Duodenal mucosa (tissue), 2 donors: ENCODE results near the gene STUB1.

ENCODE experiments used
- H3K27ac ChIP-seq: one replicate; pipeline ENCODE4 v1.7.0; 2013; ENCODE audit warnings: low read depth, low read length
- H3K27me3 ChIP-seq, 2 donors: one replicate each; pipeline ENCODE4 v1.7.0; 2013; ENCODE audit warnings: low read length in 2 of 2, control low read depth in 1 of 2; ENCODE audit not compliant: insufficient read depth in 2 of 2, control insufficient read depth in 1 of 2
- H3K36me3 ChIP-seq, 2 donors: one replicate each; pipeline ENCODE4 v1.7.0; 2013; ENCODE audit warnings: low read length in 2 of 2, control low read depth in 1 of 2; ENCODE audit not compliant: insufficient read depth in 2 of 2, control insufficient read depth in 1 of 2
- H3K4me1 ChIP-seq, 2 donors: one replicate each; pipeline ENCODE4 v1.7.0; 2013; ENCODE audit warnings: low read length in 2 of 2, control low read depth in 1 of 2; ENCODE audit not compliant: insufficient read depth in 2 of 2, control insufficient read depth in 1 of 2
- H3K4me3 ChIP-seq, 2 donors: one replicate each; pipeline ENCODE4 v1.7.0; 2013; ENCODE audit warnings: low read length in 2 of 2, low read depth in 1 of 2
- H3K9ac ChIP-seq, 2 donors: one replicate each; pipeline ENCODE4 v1.7.0; 2013; ENCODE audit warnings: low read length in 2 of 2, low read depth in 1 of 2
- H3K9me3 ChIP-seq, 2 donors: one replicate each; pipeline ENCODE4 v1.7.0; 2013; ENCODE audit warnings: low read length in 2 of 2, control low read depth in 1 of 2; ENCODE audit not compliant: control insufficient read depth in 1 of 2

STUB1 gene

GRCh38 chr16:720447-720989 lies 40.3 kb downstream of the STUB1 start:
- H3K36me3 ChIP-seq: no peaks in the 10 kb centered on the region
- H3K4me1 ChIP-seq: peaks cover 27 to 41% of the 10 kb centered on the region in 2 donors
- H3K27ac ChIP-seq: peak overlapping the region; percentile 75
- peak overlapping the region; percentile 76 to 77 for H3K4me3 ChIP-seq
- peaks cover 15 to 28% of the 10 kb centered on the region in 2 donors for H3K27me3 ChIP-seq
- peak overlapping the region; percentile 63 to 77 for H3K9ac ChIP-seq
- no peaks in the 10 kb centered on the region for H3K9me3 ChIP-seq

DNA sequence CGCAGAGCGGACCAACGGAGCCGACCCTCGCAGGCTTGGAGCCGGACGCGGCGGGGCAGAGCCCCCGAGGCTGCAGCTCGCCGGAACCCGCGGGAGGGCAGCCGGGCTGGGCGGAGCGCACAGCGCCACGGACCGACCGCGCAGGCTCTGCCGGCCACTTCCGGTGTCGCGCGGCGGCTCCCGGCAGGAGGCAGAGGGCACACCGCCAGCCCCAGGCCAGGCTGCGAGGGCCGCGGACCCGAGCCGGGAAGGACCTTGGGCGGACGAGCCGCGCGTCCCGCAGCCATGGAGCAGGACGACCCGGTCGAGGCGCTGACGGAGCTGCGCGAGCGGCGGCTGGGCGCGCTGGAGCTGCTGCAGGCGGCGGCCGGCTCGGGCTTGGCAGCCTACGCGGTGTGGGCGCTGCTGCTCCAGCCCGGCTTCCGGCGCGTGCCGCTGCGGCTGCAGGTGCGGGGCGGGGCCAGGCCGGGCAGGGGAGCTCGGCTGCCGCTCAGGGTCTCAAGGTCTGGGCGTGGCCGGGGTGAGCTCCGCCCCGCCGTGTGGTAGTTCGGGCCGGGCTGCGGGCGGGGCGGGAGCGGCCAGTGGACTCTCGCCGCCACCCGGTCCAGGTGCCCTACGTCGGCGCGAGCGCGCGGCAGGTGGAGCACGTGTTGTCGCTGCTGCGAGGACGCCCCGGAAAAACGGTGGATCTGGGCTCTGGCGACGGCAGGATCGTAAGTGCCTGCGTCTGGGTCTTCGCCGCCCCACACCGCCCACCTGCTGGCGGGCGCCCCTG lies 41.0 kb downstream of the STUB1 start, which contains the start of gene ANTKMT:
Gene ANTKMT (plus strand): TSS at position 157 of the 775 bp plus-strand sequence. CDS start 129 bp downstream, at position 286.
- peak within 1 kb of the TSS; percentile 75 for H3K27ac ChIP-seq
- peak within 1 kb of the TSS; percentile 63 to 77 for H3K9ac ChIP-seq
- H3K27me3 ChIP-seq: peaks cover 18 to 30% of the 10 kb centered on the region in 2 donors
- peaks cover 24 to 39% of the 10 kb centered on the region in 2 donors for H3K4me1 ChIP-seq
- H3K9me3 ChIP-seq: no peaks in the 10 kb centered on the region
- no peaks in the 10 kb centered on the region for H3K36me3 ChIP-seq
- peak within 1 kb of the TSS; percentile 76 to 77 for H3K4me3 ChIP-seq

- Histone ChIP-seq H3K36me3 (no peaks in the 10 kb centered on the region), H3K9ac (no peak overlapping the region), H3K4me3 (peak overlapping the region; percentile 76 to 77), H3K27ac (no peak overlapping the region), H3K27me3 (peaks cover 15 to 27% of the 10 kb centered on the region in 2 donors), H3K4me1 (peaks cover 20 to 39% of the 10 kb centered on the region in 2 donors), H3K9me3 (no peaks in the 10 kb centered on the region)
Observed at GRCh38 chr16:721765-722540, 41.7 kb downstream of the STUB1 start.

GRCh38 chr16:722835-723633 lies 42.8 kb downstream of the STUB1 start:
- no peak overlapping the region for H3K9ac ChIP-seq
- peaks cover 15 to 26% of the 10 kb centered on the region in 2 donors for H3K27me3 ChIP-seq
- no peak overlapping the region for H3K4me3 ChIP-seq
- H3K36me3 ChIP-seq: no peaks in the 10 kb centered on the region
- peaks cover 20 to 45% of the 10 kb centered on the region in 2 donors for H3K4me1 ChIP-seq
- no peak overlapping the region for H3K27ac ChIP-seq
- H3K9me3 ChIP-seq: no peaks in the 10 kb centered on the region

DNA sequence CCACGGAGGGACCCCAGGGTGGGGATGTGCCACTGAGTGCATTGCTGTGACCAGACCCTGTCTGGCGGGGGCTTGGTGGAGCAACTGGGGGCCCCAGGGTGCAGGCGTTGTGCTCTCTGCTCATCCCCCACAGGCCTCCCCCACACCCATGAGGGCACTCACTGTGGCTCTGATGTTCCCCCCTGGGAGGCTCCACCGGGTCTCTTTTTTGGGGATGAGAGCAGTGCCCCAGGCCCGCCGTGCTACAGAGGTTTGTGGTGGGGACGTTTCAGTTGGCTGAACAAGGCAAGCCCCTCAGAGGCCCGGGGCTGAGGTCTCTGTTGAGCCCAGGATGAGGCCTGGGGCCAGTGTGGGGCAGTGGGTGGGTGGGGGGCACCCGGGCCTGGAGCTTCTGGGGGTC lies 43.5 kb downstream of the STUB1 start:
- no peaks in the 10 kb centered on the region for H3K9me3 ChIP-seq
- H3K27ac ChIP-seq: no peak overlapping the region
- no peak overlapping the region for H3K4me3 ChIP-seq
- peaks cover 15 to 22% of the 10 kb centered on the region in 2 donors for H3K27me3 ChIP-seq
- H3K36me3 ChIP-seq: no peaks in the 10 kb centered on the region
- H3K4me1 ChIP-seq: peaks cover 15 to 42% of the 10 kb centered on the region in 2 donors
- no peak overlapping the region for H3K9ac ChIP-seq

- Histone ChIP-seq H3K9me3 (no peaks in the 10 kb centered on the region), H3K4me3 (no peak overlapping the region), H3K9ac (no peak overlapping the region), H3K4me1 (peaks cover 8 to 35% of the 10 kb centered on the region in 2 donors), H3K27ac (no peak overlapping the region), H3K27me3 (peaks cover 15 to 22% of the 10 kb centered on the region in 2 donors), H3K36me3 (no peaks in the 10 kb centered on the region)
Observed at GRCh38 chr16:724188-725040, 44.2 kb downstream of the STUB1 start.

DNA sequence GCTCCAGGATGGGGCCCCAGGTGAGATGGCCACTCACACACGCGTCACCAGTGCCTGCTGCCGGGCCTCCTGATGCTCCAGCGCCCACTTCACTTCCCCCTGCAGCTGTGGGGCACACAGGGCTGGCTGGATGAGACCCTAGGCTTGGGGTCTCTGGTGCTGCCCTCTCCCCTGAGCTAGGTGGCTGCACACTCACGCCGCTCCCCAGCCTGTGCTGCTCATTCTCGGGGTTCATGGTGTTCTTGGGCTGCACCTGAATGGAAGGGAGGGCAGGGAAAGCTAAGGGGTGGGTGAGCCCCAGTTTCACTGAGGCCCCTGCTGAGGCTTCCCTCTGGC lies 44.8 kb downstream of the STUB1 start:
- H3K4me1 ChIP-seq: peaks cover 4 to 30% of the 10 kb centered on the region in 2 donors

DNA sequence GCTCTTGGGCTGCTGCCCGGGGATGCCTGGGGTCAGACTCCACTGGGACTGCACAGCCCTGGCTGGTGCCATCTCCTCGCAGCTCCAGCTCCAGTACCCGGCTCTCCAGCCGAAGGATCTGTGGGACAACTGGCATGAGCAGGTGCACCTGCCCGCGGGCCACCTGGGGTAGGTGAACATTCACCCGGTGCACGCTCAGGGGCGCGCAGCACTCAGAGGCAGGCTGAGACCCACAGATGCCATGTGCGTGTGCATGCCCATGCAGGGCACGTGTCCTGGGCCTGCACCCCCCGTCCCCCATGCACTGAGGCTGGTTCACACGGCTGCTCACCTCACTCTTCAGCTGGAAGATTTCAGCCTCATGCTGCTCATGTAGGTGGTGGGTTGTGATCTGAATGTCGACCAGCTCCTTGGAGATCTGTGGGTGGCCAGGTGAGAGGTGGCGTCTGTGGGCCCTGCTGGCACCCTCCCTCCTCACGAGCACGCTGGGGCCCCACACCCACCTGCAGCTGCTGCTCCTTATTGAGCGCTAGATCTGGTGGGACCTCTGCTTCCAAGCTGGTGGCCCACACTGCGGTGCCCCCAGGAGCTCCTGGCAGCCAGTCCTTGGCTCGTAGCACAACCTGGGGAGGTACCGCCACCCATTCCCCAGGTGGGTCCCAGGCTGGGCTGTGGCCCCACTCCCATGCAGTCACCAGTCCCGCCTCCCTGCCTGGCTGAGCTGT lies 45.4 kb downstream of the STUB1 start:
- H3K4me1 ChIP-seq: peaks cover 0 to 24% of the 10 kb centered on the region in 2 donors
- H3K9ac ChIP-seq: no peak overlapping the region
- H3K4me3 ChIP-seq: no peak overlapping the region
- no peaks in the 10 kb centered on the region for H3K9me3 ChIP-seq
- H3K27ac ChIP-seq: no peak overlapping the region
- H3K36me3 ChIP-seq: no peaks in the 10 kb centered on the region
- peaks cover 15 to 22% of the 10 kb centered on the region in 2 donors for H3K27me3 ChIP-seq

More for the DNA sequence above, 44.8 kb downstream of the STUB1 start:
- Histone ChIP-seq H3K36me3 (no peaks in the 10 kb centered on the region), H3K9ac (no peak overlapping the region), H3K27ac (no peak overlapping the region), H3K9me3 (no peaks in the 10 kb centered on the region), H3K4me3 (no peak overlapping the region), H3K27me3 (peaks cover 15 to 22% of the 10 kb centered on the region in 2 donors)

DNA sequence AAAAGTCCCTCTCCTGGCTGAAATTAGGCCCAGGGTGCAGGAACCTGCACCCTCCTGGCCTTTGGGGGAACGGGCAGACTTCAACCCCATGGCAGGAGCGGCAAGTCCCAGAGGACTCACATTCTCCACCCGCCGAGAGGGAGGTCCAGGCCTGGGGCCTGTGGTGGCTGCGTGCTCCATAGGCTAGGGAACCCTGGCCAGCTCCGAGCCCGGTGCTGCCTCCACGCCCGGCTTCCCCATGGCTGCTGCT lies 45.9 kb downstream of the STUB1 start:
- H3K36me3 ChIP-seq: no peaks in the 10 kb centered on the region
- H3K9me3 ChIP-seq: no peaks in the 10 kb centered on the region
- no peak overlapping the region for H3K9ac ChIP-seq
- H3K27ac ChIP-seq: no peak overlapping the region
- peaks cover 0 to 23% of the 10 kb centered on the region in 2 donors for H3K4me1 ChIP-seq
- peak overlapping the region in 1 of 2 donors; percentile 40 for H3K4me3 ChIP-seq
- H3K27me3 ChIP-seq: peaks cover 15 to 22% of the 10 kb centered on the region in 2 donors
